Endothelial cell of umbilical vein (primary cell): ENCODE results near the gene ZNF8. TPM values are rescaled to one million over a fixed set of nuclear protein-coding genes. Genes with fewer than 3 reads are reported as not detected.

Experiments
- BruUV-seq: library from RNA; stranded (reverse); fragments of 400-500 nt; replicated peaks from 2 replicates; lab custom pipeline; 2021; lab: Mats Ljungman, UMichigan
- CTCF ChIA-PET: fragments of 300-600, 350-600 bp; sonication (Branson Sonifier 250); formaldehyde crosslinking; loops from one replicate; lab custom pipeline; 2021; ENCODE audit warnings: antibody characterized with exemption, inconsistent platforms; lab: Charles Lee
- POLR2A ChIA-PET: fragments of 300-600, 350-600 bp; sonication (Branson Sonifier 250); formaldehyde crosslinking; loops from one replicate; lab custom pipeline; 2021; ENCODE audit warnings: antibody characterized with exemption, inconsistent platforms; lab: Charles Lee
- DNase-seq: peaks from one replicate; pipeline ENCODE4 v3.0.0-alpha.2; 2011; ENCODE audit warnings: low read depth, low spot score
- FAIRE-seq: peaks from 2 replicates; lab custom pipeline; 2011; peaks lifted over from hg19 to GRCh38; lab: Jason Lieb, UNC
- H2AFZ ChIP-seq: 2 replicates; pipeline ENCODE4 v1.6.0; 2012; ENCODE audit warnings: low read depth, low read length, control low read depth, inconsistent platforms
- H3K27ac ChIP-seq: 2 replicates; pipeline ENCODE4 v1.5.1; 2011; ENCODE audit warnings: low read depth, mild to moderate bottlenecking, control low read depth, low read length, moderate library complexity; ENCODE audit not compliant: insufficient read depth
- H3K27me3 ChIP-seq, 2 experiments: 2 replicates each; pipeline versions ENCODE4 v1.6.0 to v1.6.1; 2011; ENCODE audit warnings: low read length in 2 of 2, mixed read lengths in 1 of 2; ENCODE audit not compliant: control insufficient read depth in 2 of 2, insufficient read depth in 2 of 2
- H3K36me3 ChIP-seq, 2 experiments: 2 replicates in 1 of 2; 3 replicates in 1 of 2; pipeline ENCODE4 v1.5.1; 2011; ENCODE audit warnings: low read length in 2 of 2, mild to moderate bottlenecking in 1 of 2, moderate library complexity in 1 of 2; ENCODE audit not compliant: control insufficient read depth in 2 of 2, insufficient read depth in 2 of 2; ENCODE audit errors: extremely low read depth in 1 of 2
- H3K4me1 ChIP-seq: 3 replicates; pipeline ENCODE4 v1.5.1; 2011; ENCODE audit warnings: mild to moderate bottlenecking, low read length; ENCODE audit not compliant: control insufficient read depth, insufficient read depth; ENCODE audit errors: extremely low read depth
- H3K4me2 ChIP-seq: 2 replicates; pipeline ENCODE4 v1.6.1; 2011; ENCODE audit warnings: low read length, control low read depth, mixed read lengths; ENCODE audit not compliant: insufficient read depth
- H3K4me3 ChIP-seq, 3 experiments: fragments of 200-600 bp in 1 of 3; sonication (generic), shearing (Covaris generic) in 1 of 3; replicated peaks in 1 of 3; 2 replicates each; pipeline ENCODE4 v1.5.1; 2011 to 2016; ENCODE audit warnings: control low read depth in 3 of 3, low read length in 3 of 3, mild to moderate bottlenecking in 2 of 3, inconsistent platforms in 1 of 3, low read depth in 1 of 3, moderate library complexity in 1 of 3; ENCODE audit not compliant: insufficient read depth in 1 of 3
- H3K79me2 ChIP-seq: 2 replicates; pipeline ENCODE4 v1.6.0; 2012; ENCODE audit warnings: low read length, inconsistent platforms; ENCODE audit not compliant: control insufficient read depth, insufficient read depth
- H3K9ac ChIP-seq: replicated peaks from 2 replicates; pipeline ENCODE3; 2011; ENCODE audit warnings: low read length, control low read depth; ENCODE audit not compliant: insufficient read depth; ENCODE audit errors: extremely low read depth
- H3K9me1 ChIP-seq: replicated peaks from 3 replicates; pipeline ENCODE4 v1.6.0; 2011; ENCODE audit warnings: mild to moderate bottlenecking, low read length; ENCODE audit not compliant: control insufficient read depth, insufficient read depth; ENCODE audit errors: extremely low read depth
- H3K9me3 ChIP-seq: replicated peaks from 2 replicates; pipeline ENCODE4 v1.5.1; 2012; ENCODE audit warnings: low read length, inconsistent platforms; ENCODE audit not compliant: control insufficient read depth, insufficient read depth
- H4K20me1 ChIP-seq: replicated peaks from 2 replicates; pipeline ENCODE3; 2011; ENCODE audit warnings: mild to moderate bottlenecking, low read length; ENCODE audit not compliant: control insufficient read depth, insufficient read depth; ENCODE audit errors: extremely low read depth
- CTCF ChIP-seq, 2 donors: IDR thresholded peaks; 1 replicate in 1 of 2; 2 replicates in 1 of 2; pipeline ENCODE4 v1.5.1; 2011; ENCODE audit warnings: low read length in 2 of 2, mild to moderate bottlenecking in 2 of 2, moderate library complexity in 2 of 2, control low read depth in 1 of 2, inconsistent platforms in 1 of 2, low read depth in 1 of 2; ENCODE audit not compliant: insufficient read depth in 1 of 2; ENCODE audit errors: extremely low read depth in 1 of 2
- EZH2 ChIP-seq: IDR thresholded peaks from 2 replicates; pipeline ENCODE4 v1.6.1; 2012; ENCODE audit warnings: borderline replicate concordance, low read depth, mild to moderate bottlenecking, moderate library complexity, low read length, inconsistent platforms; ENCODE audit not compliant: severe bottlenecking
- FOS ChIP-seq: IDR thresholded peaks from 2 replicates; pipeline ENCODE4 v1.6.1; 2011; ENCODE audit warnings: mild to moderate bottlenecking, low read length, moderate library complexity, borderline replicate concordance; ENCODE audit not compliant: insufficient read depth
- GATA2 ChIP-seq: IDR thresholded peaks from 2 replicates; pipeline ENCODE4 v1.7.0; 2011; ENCODE audit warnings: low read depth, mild to moderate bottlenecking, moderate library complexity, mixed read lengths, low read length; ENCODE audit not compliant: insufficient read length, insufficient read depth
- JUN ChIP-seq: IDR thresholded peaks from 2 replicates; pipeline ENCODE4 v1.6.1; 2011; ENCODE audit warnings: borderline replicate concordance, low read depth; ENCODE audit not compliant: insufficient read length, insufficient read depth
- MAX ChIP-seq: IDR thresholded peaks from 2 replicates; pipeline ENCODE4 v1.6.1; 2011; ENCODE audit not compliant: insufficient read depth, insufficient read length
- MYC ChIP-seq: IDR thresholded peaks from one replicate; pipeline ENCODE4 v1.6.1; 2011; ENCODE audit warnings: mild to moderate bottlenecking, low read depth, low read length
- POLR2A ChIP-seq: IDR thresholded peaks from 2 replicates; pipeline ENCODE4 v1.6.1; 2012; ENCODE audit warnings: low read depth, mild to moderate bottlenecking, control low read depth, low read length
- POLR2AphosphoS5 ChIP-seq: IDR thresholded peaks from 2 replicates; pipeline ENCODE4 v1.6.1; 2012; ENCODE audit warnings: low read depth, mild to moderate bottlenecking, control low read depth, low read length, moderate library complexity; ENCODE audit not compliant: insufficient read depth
- dilution Hi-C: fragments of 300-500 bp; cut with MboI; formaldehyde crosslinking; loops from one replicate; pipeline ENCODE4 v1.15.0; 2019; ENCODE audit warnings: low sequenced_read_pairs; ENCODE audit not compliant: extremely low pct_ligation_motif_present
- intact Hi-C: fragments of 100-400 bp; cut with micrococcal nuclease; formaldehyde crosslinking; loops from one replicate; pipeline ENCODE4 v1.10.0; 2022
- polyA plus RNA-seq, 4 experiments: library from polyadenylated mRNA; depleted of rRNA in 3 of 4; stranded (reverse) in 3 of 4; unstranded in 1 of 4; fragments of >200 nt; gene quantifications; 2 replicates each; pipeline versions ENCODE4 v1.2.1 to v1.2.3, GENCODE V29; 2011 to 2012; ENCODE audit warnings: missing spikeins in 1 of 4
- total RNA-seq: library from RNA; stranded (reverse); gene quantifications from 2 replicates; pipeline ENCODE4 v1.2.3, GENCODE V29; 2021

The ZNF8 gene
- total and polyA plus RNA-seq, 2 donors (not counting 3 experiments of a cell fraction or from before 2014, with no cell fraction given): 4.0 to 6.8 TPM

GRCh38 chr19:58332697-58333096 lies 53.9 kb downstream of the ZNF8 start:
- peaks cover 10% of the 10 kb centered on the region for H3K79me2 ChIP-seq
- no peak overlapping the region for H2AFZ ChIP-seq
- H3K27ac ChIP-seq: no peak overlapping the region
- DNase-seq: no peak
- intact Hi-C loops: no loop called here
- H4K20me1 ChIP-seq: no peaks in the 10 kb centered on the region
- no peaks in the 10 kb centered on the region for H3K9me1 ChIP-seq
- ChIA-PET CTCF (no interaction called here), POLR2A (no interaction called here)
- H3K9me3 ChIP-seq: no peaks in the 10 kb centered on the region
- TF ChIP-seq GATA2: no peak
- no peak for TF ChIP-seq JUN
- TF ChIP-seq MYC: no peak
- no peak for TF ChIP-seq EZH2
- no peak for TF ChIP-seq POLR2AphosphoS5
- no peak for TF ChIP-seq FOS
- TF ChIP-seq MAX: no peak
- no peak for TF ChIP-seq CTCF (IDR thresholded peaks at IDR 0.05; ENCODE audit: extremely low read depth in 1 of 2, insufficient read depth in 1 of 2, low read depth in 1 of 2, low read length in 2 of 2)
- TF ChIP-seq POLR2A: no peak
- H3K4me1 ChIP-seq: peaks cover 6% of the 10 kb centered on the region
- H3K27me3 ChIP-seq: no peaks in the 10 kb centered on the region
- no peak overlapping the region for H3K9ac ChIP-seq
- no peak for FAIRE-seq
- BruUV-seq: no TSS peak
- peaks cover 0 to 13% of the 10 kb centered on the region in 2 experiments for H3K36me3 ChIP-seq
- dilution Hi-C loops: no loop called here
- H3K4me3 ChIP-seq: no peak overlapping the region
- no peak overlapping the region for H3K4me2 ChIP-seq
